GM12878 (cell line): ENCODE data around the gene UGT2A1. TPM values are rescaled to one million over a fixed set of nuclear protein-coding genes. Genes with fewer than 3 reads are reported as not detected.

Source experiments
- ATAC-seq: fragments of 200-7000 bp; cut with Tn5 transposase; 3 replicates; pipeline ENCODE4 v1.9.1; 2020; ENCODE audit warnings: mild to moderate bottlenecking, moderate library complexity
- BruUV-seq: library from RNA; stranded (reverse); fragments of 400-500 nt; replicated peaks from 2 replicates; lab custom pipeline; 2021; lab: Mats Ljungman, UMichigan
- CTCF ChIA-PET: fragments of 300-600 bp; sonication (Branson Sonifier 250); formaldehyde crosslinking; extraction: SDS; loops from one replicate; lab custom pipeline; 2021; ENCODE audit warnings: inconsistent platforms; lab: Yijun Ruan, JAX
- POLR2A ChIA-PET: fragments of 350-600 bp; formaldehyde crosslinking; extraction: SDS; loops from one replicate; lab custom pipeline; 2021; ENCODE audit warnings: inconsistent platforms; lab: Charles Lee
- RAD21 ChIA-PET: fragments of 300-600 bp; sonication (Branson Sonifier 250); formaldehyde crosslinking; loops from one replicate; lab custom pipeline; 2023; ENCODE audit warnings: antibody characterized with exemption; ENCODE audit not compliant: unreplicated experiment; lab: Charles Lee
- SMC1A ChIA-PET: fragments of 300-600 bp; sonication (Branson Sonifier 250); formaldehyde crosslinking; loops from one replicate; lab custom pipeline; 2023; ENCODE audit not compliant: unreplicated experiment, uncharacterized antibody; lab: Charles Lee
- DNase-seq: peaks from one replicate; pipeline ENCODE4 v3.0.0-alpha.2; 2011; ENCODE audit warnings: low read depth, low spot score
- FAIRE-seq: peaks from 3 replicates; lab custom pipeline; 2011; peaks lifted over from hg19 to GRCh38; lab: Jason Lieb, UNC
- H2AFZ ChIP-seq: 2 replicates; pipeline ENCODE4 v1.6.0; 2011; ENCODE audit warnings: low read depth, low read length, control low read depth; ENCODE audit not compliant: control insufficient read depth
- H3K27ac ChIP-seq: 2 replicates; pipeline ENCODE4 v1.5.1; 2011; ENCODE audit warnings: control low read depth; ENCODE audit not compliant: control insufficient read depth, insufficient read depth
- H3K27me3 ChIP-seq, 2 experiments: replicated peaks in 1 of 2; 2 replicates each; pipeline versions ENCODE4 v1.6.0 to v1.6.1; 2011; ENCODE audit warnings: low read length in 1 of 2; ENCODE audit not compliant: control insufficient read depth in 2 of 2, insufficient read depth in 2 of 2
- H3K36me3 ChIP-seq, 2 experiments: 2 replicates each; pipeline ENCODE4 v1.5.1; 2011; ENCODE audit warnings: low read length in 1 of 2; ENCODE audit not compliant: control insufficient read depth in 2 of 2, insufficient read depth in 2 of 2
- H3K4me1 ChIP-seq: 2 replicates; pipeline ENCODE4 v1.6.1; 2011; ENCODE audit warnings: mild to moderate bottlenecking, low read length, moderate library complexity, mixed read lengths; ENCODE audit not compliant: control insufficient read depth, insufficient read depth
- H3K4me2 ChIP-seq: 2 replicates; pipeline ENCODE4 v1.6.0; 2011; ENCODE audit warnings: control low read depth; ENCODE audit not compliant: control insufficient read depth, insufficient read depth
- H3K4me3 ChIP-seq: fragments of 200-600 bp; sonication (generic); 2 replicates; pipeline ENCODE4 v1.5.1; 2016
- H3K79me2 ChIP-seq: 2 replicates; pipeline ENCODE4 v1.6.0; 2011; ENCODE audit warnings: low read length; ENCODE audit not compliant: control insufficient read depth, insufficient read depth
- H3K9ac ChIP-seq: 2 replicates; pipeline ENCODE4 v1.8.0; 2011; ENCODE audit warnings: low read length, control low read depth, mixed read lengths; ENCODE audit not compliant: control insufficient read depth, insufficient read depth
- H3K9me3 ChIP-seq: replicated peaks from 3 replicates; pipeline ENCODE4 v1.5.1; 2011; ENCODE audit warnings: mild to moderate bottlenecking, low read length; ENCODE audit not compliant: control insufficient read depth, insufficient read depth
- H4K20me1 ChIP-seq: 2 replicates; pipeline ENCODE4 v1.6.0; 2011; ENCODE audit not compliant: control insufficient read depth, insufficient read depth
- CTCF ChIP-seq, 3 experiments: IDR thresholded peaks in 2 of 3; conservative IDR thresholded peaks in 1 of 3; 2 replicates each; pipeline ENCODE4 v1.5.1; 2011; ENCODE audit warnings: low read depth in 3 of 3, low read length in 3 of 3, mild to moderate bottlenecking in 3 of 3, control low read depth in 2 of 3, moderate library complexity in 2 of 3, inconsistent platforms in 1 of 3, mixed read lengths in 1 of 3; ENCODE audit not compliant: control insufficient read depth in 2 of 3, insufficient read depth in 1 of 3; ENCODE audit errors: extremely low read depth in 1 of 3
- IKZF1 ChIP-seq: fragments of 450-650 bp; conservative IDR thresholded peaks from 2 replicates; pipeline ENCODE4 v1.6.1; 2017; ENCODE audit warnings: antibody characterized with exemption, mild to moderate bottlenecking
- RAD21 ChIP-seq: IDR thresholded peaks from 2 replicates; pipeline ENCODE4 v1.6.1; 2011; ENCODE audit warnings: mild to moderate bottlenecking, low read depth, low read length, moderate library complexity; ENCODE audit not compliant: insufficient read depth
- SMC3 ChIP-seq: IDR thresholded peaks from 2 replicates; pipeline ENCODE4 v1.6.1; 2011; ENCODE audit warnings: low read length, improper control_type of control experiment, borderline replicate concordance
- WGBS: methylation state at CpG from one replicate; pipeline ENCODE4 v1.1.6; 2016; ENCODE audit warnings: low lambda C conversion rate; ENCODE audit not compliant: insufficient replicate concordance, insufficient coverage; ENCODE audit errors: missing lambda C conversion rate; 5-methylcytosine and 5-hydroxymethylcytosine counted together
- in situ Hi-C: fragments of 300-500 bp; cut with MboI; formaldehyde crosslinking; loops from 9 replicates; pipeline ENCODE4 v1.14.3; 2018; ENCODE audit warnings: mixed read lengths
- intact Hi-C: fragments of 100-400 bp; cut with micrococcal nuclease; formaldehyde crosslinking; loops from one replicate; pipeline ENCODE4 v1.14.2; 2022; ENCODE audit not compliant: unreplicated experiment
- polyA plus RNA-seq, 11 experiments: library from polyadenylated mRNA; depleted of rRNA in 4 of 11; unstranded in 6 of 11; stranded (reverse) in 5 of 11; fragments of >200 nt; fragmentation: Nextera tagmentation in 4 of 11; fragmentation: Illumina TruSeq in 1 of 11; extraction: Ambion mirVana in 4 of 11; extraction: Trizol in 1 of 11; gene quantifications; 1 replicate in 1 of 11; 2 replicates in 10 of 11; pipeline versions ENCODE4 v1.2.1 to v1.2.3, GENCODE V29; 2011 to 2016; ENCODE audit warnings: inconsistent platforms in 2 of 11, missing spikeins in 2 of 11, low read depth in 1 of 11
- total RNA-seq, 4 experiments: library from RNA; depleted of rRNA in 3 of 4; stranded (reverse); fragments of >200 nt in 3 of 4; fragmentation: Illumina TruSeq in 1 of 4; extraction: Trizol in 1 of 4; gene quantifications; 2 replicates each; pipeline versions ENCODE4 v1.2.1 to v1.2.3, GENCODE V29; 2013 to 2021

Gene UGT2A1
- total and polyA plus RNA-seq, 10 of the 15 experiments (the other 5 are each of a cell fraction or from before 2014, with no cell fraction given), result 0.04 to 0.50 (median 0.08) TPM; not detected in 5

- H3K9me3 ChIP-seq, result no peaks in the 10 kb centered on the region
- ATAC-seq, result peak; percentile 50; the same call in 2 of the 3 replicates
- TF ChIP-seq RAD21, result peak; percentile 70
- peak; percentile 30 to 46 (median 31); a peak in 4 of 6 replicates for TF ChIP-seq CTCF (IDR thresholded peaks at IDR 0.05 in 2 of 3, conservative IDR thresholded peaks at IDR 0.05 in 1 of 3; ENCODE audit: control insufficient read depth in 2 of 3, extremely low read depth in 1 of 3, insufficient read depth in 1 of 3, low read depth in 3 of 3, low read length in 3 of 3)
- TF ChIP-seq IKZF1, result no peak
- TF ChIP-seq SMC3, result peak; percentile 45; the same call in 1 of the 2 replicates
- TF ChIP-seq, all 136 proteins: peak for 3
- no peaks in the 10 kb centered on the region for H3K79me2 ChIP-seq
- no peaks in the 10 kb centered on the region for H3K27me3 ChIP-seq
- ChIA-PET RAD21 (no interaction called here), CTCF (interaction anchor here (0.8 to 1.7 kb wide), 3 partner anchors 16 to 1119 kb away, joined by 3 to 6 read pairs (median 5); no protein-coding TSS in a partner anchor), SMC1A (interaction anchor here (0.8 to 1.8 kb wide), 6 partner anchors 22 to 1345 kb away, joined by 3 to 5 read pairs (median 3); no protein-coding TSS in a partner anchor), POLR2A (no interaction called here)
- intact Hi-C loops (loop anchor here (2.0 to 10.0 kb wide), 3 partner anchors 300 to 1622 kb away; no protein-coding TSS in a partner anchor), in situ Hi-C loops (loop anchor here (25.0 kb wide), 2 partner anchors 305 to 1130 kb away; no protein-coding TSS in a partner anchor)
- no peak for DNase-seq
- H3K27ac ChIP-seq, result no peak overlapping the region
- H3K4me2 ChIP-seq, result no peak overlapping the region
- no TSS peak for BruUV-seq
- H3K9ac ChIP-seq, result no peak overlapping the region
- no peak overlapping the region for H3K4me3 ChIP-seq
- no peaks in the 10 kb centered on the region for H3K4me1 ChIP-seq
- no peak for FAIRE-seq
- H4K20me1 ChIP-seq, result no peaks in the 10 kb centered on the region
- no peaks in the 10 kb centered on the region for H3K36me3 ChIP-seq
- no peak overlapping the region for H2AFZ ChIP-seq
- 66% methylated on average over 6 of the region's 6 CpGs for WGBS
Measured at GRCh38 chr4:69617083-69617694, 35.9 kb downstream of the UGT2A1 start.
